Cardiac fibroblast (primary cell): ENCODE measurements around the gene TMEM181.
"Not testable (repeated sequence)": the region's sequence is repeated elsewhere in the genome, so short reads cannot be mapped to it uniquely, and the experiment has no call there.

Experiments used
- DNase-seq, 2 donors: peaks; one replicate each; pipeline versions ENCODE4 v3.0.0 to v3.0.0-alpha.2; 2010; ENCODE audit warnings: low read depth in 2 of 2
- H3K4me3 ChIP-seq, 2 donors: replicated peaks in 1 of 2; 1 replicate in 1 of 2; 2 replicates in 1 of 2; pipeline ENCODE4 v1.5.1; 2011; ENCODE audit warnings: low read depth in 2 of 2, low read length in 2 of 2, mild to moderate bottlenecking in 2 of 2, moderate library complexity in 1 of 2
- TF ChIP-seq, protein P1 (sequence below): IDR thresholded peaks from one replicate; pipeline ENCODE4 v1.5.1; 2011; ENCODE audit warnings: low read depth, mild to moderate bottlenecking, low read length, inconsistent platforms

TMEM181 gene

DNA sequence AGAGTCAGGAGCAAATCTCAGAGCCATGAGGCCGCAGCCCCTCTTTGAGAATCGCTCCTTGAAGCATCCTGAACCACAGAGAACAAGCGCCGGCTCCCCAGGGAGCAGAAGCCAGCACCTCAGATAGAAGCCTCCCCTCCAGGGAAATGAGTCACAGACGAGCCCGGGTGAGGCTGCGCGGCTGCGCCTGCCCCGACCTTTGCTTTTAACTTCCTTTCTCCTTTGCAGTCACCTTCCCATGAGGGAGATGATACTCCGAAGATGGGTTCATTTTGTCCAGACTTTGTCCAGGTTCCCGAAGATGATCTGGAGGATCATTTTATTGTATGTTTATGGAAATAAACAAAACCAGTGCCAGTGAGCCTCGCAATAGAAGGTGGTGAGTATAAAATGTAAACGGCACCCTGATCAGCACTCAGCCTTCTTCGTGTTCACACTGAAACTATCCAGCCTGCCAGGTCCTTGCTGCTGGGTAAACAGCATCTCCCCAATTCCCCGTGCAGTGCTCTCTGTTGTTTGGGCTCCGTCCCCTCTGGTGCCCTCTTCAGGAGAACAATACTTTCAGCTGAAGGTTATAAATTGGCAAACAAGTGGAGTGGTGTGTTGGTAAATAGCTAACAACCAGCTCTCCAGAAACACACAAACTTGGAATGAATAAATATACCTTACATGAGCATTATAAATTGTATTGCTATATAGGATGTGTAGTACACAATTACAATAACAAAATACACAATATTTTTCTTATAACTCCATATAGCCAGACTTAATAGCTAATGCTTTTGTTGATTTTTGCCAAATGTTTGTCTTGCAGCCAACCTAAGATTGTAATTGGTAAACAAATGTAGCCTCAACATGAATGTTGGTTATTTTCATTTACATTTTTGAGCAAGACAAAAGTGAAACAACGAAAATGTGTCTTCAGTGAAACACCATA, 41.4 kb upstream of the TMEM181 start:
- H3K4me3 ChIP-seq, result peak overlapping the region; percentile 24 to 30
- peak; percentile 84 to 90 for DNase-seq
- TF ChIP-seq, protein P1, sequence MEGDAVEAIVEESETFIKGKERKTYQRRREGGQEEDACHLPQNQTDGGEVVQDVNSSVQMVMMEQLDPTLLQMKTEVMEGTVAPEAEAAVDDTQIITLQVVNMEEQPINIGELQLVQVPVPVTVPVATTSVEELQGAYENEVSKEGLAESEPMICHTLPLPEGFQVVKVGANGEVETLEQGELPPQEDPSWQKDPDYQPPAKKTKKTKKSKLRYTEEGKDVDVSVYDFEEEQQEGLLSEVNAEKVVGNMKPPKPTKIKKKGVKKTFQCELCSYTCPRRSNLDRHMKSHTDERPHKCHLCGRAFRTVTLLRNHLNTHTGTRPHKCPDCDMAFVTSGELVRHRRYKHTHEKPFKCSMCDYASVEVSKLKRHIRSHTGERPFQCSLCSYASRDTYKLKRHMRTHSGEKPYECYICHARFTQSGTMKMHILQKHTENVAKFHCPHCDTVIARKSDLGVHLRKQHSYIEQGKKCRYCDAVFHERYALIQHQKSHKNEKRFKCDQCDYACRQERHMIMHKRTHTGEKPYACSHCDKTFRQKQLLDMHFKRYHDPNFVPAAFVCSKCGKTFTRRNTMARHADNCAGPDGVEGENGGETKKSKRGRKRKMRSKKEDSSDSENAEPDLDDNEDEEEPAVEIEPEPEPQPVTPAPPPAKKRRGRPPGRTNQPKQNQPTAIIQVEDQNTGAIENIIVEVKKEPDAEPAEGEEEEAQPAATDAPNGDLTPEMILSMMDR, result peak; percentile 73

DNA sequence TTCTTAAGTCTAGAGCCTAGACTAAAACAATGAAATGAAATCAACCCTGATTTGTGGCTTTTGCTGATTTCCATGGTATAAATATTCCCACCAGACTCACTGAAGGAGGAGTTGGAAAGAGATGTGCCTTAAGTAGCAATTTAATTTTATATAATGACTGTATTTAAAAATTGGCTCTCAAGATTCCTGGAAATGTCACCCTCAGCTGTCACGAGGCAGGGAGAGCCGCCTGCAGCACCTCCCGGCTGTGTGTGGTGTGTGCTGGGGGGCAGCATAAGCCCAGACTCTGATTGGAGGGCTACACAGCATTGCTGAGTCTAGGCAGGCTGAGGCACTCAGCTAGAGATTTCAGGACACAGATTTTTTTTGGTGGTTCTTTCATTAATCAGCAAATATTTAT, 40.6 kb upstream of the TMEM181 start:
- no peak for DNase-seq
- TF ChIP-seq, protein P1, result no peak
- no peak overlapping the region for H3K4me3 ChIP-seq

DNA sequence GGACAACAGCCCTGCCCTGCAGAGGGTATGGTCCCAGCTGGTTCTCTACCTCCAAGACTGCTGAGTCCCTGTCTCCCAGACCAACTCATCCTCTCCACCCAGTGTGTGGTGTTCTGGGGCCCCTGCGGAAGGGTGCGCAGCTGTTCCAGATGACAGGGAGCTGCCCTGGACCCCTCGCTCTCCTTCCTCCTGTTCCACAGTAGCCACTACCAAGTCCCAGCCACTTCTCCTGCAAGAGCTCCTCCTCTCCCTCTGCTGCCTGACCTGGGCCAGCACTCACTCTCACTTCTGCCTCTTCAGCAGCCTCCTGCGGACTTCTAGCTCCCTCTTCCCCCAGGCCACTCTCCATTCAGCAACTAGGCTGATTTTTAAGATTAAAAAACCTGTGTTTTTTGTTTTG, 40.1 kb upstream of the TMEM181 start:
- TF ChIP-seq, protein P1, result no peak
- no peak overlapping the region for H3K4me3 ChIP-seq
- no peak for DNase-seq

DNA sequence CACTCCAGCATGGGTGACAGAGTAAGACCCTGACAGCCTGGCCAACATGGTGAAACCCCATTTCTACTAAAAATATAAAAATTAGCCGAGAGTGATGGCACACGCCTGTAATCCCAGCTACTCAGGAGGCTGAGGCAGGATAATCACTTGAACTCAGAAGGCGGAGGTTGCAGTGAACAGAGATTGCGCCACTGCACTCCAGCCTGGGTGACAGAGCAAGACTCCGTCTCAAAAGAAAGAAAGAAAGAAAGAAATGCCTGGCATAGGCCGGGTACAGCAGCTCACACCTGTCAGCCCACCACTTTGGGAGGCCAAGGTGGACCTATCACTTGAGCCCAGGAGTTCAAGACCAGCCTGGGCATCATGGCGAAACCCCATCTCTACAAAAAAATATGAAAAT, 38.9 kb upstream of the TMEM181 start:
- not testable (repeated sequence) for H3K4me3 ChIP-seq, DNase-seq

DNA sequence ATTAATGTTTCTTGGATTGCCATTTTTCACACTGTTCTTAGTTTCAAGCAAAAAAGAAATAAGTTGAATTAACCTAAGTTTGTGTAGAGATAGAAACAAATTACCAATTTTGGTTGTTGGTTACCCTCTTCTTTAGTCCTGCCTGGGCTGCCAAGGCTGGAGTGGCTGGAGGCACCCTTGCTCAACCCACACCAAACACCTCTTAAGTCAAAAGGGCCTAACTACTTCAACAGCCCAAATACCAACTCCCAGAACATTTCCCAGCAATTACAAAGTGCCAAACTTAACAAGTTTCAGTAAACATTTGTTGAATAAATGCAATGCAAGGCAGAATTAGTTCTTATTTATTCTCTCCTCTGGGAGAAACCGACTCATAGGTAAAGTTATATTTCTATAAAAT, 38.1 kb upstream of the TMEM181 start:
- no peak for DNase-seq
- H3K4me3 ChIP-seq, result no peak overlapping the region
- TF ChIP-seq, protein P1, result no peak

DNA sequence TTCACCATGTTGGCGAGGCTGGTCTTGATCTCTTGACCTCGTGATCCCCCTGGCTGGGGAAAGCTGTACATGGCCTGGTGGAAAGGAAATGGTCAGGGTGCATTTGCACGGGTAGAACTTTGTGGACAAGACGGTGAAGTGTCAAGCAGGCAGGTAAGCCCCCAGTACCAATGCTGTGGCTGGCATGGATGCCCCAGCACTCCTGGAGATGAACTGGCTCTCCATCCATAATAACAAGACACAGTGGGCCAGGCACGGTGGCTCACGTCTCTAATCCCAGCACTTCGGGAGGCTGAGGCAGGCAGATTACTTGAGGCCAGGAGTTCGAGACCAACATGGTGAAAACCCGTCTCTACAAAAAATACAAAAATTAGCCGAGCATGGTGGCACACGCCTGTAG, 37.3 kb upstream of the TMEM181 start:
- no peak overlapping the region for H3K4me3 ChIP-seq
- DNase-seq, result no peak
- TF ChIP-seq, protein P1, result no peak

DNA sequence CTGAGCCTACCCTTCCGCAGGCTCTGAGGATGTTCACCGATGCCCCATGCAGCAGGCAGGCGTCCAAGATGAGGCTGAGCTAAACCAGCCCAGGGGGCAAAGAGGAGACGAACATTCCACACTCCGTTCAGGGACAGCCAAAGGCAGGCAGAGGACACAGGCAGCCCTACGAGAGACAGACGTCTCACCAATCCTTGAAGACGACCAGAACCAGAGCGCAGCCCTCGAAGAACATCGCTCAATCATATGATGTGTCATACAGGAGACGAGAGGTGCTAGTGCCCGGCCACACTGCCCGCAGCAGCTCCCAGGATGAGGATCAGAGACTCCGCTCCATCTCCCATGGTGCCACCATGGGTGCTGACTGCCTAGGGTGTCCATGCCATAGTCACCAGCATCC, 35.6 kb upstream of the TMEM181 start:
- TF ChIP-seq, protein P1, result no peak
- DNase-seq, result no peak
- no peak overlapping the region for H3K4me3 ChIP-seq

DNA sequence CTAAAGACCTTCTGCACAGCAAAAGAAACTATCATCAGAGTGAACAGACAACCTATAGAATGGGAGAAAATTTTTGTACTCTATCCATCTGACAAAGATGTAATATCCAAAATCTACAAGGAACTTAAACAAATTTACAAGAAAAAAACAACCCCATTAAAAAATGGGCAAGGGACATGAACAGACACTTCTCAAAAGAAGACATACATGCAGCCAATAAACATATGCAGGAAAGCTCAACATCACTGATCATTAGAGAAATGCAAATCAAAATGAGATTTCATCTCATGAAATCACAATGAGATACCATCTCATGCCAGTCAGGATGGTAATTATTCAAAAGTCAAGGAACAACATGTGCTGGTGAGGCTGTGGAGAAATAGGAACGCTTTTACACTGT, 32.0 kb upstream of the TMEM181 start:
- not testable (repeated sequence) for H3K4me3 ChIP-seq, DNase-seq
